ENCODE data around the gene ZC3H14.

- no peak for TF ChIP-seq CTCF (IDR thresholded peaks at IDR 0.05; ENCODE audit: low read length)
- TF ChIP-seq EZH2 (IDR thresholded peaks at IDR 0.05; ENCODE audit: borderline replicate concordance, low read length) = no peak
Measured at GRCh38 chr14:88669346-88669745, 106.5 kb downstream of the ZC3H14 start.

Data from OCI-LY1 (cell line).